ENCODE results near the gene AKNA.

DNA sequence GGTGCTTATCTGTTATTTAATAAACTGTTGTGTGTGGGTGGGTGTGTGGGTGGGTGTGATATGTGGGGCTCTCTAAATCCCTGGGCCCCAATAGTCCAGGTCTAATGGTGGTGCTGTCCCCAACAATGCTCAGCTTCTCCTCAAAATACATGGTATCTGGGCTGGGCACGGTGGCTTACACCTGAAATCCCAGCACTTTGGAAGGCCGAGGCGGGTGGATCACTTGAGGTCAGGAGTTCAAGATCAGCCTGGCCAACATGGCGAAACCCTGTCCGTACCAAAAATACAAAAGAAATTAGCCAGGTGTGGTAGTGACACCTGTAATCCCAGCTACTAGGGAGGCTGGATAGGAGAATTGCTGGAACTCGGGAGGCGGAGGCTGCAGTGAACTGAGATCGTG lies 69.4 kb downstream of the AKNA start:
- TF ChIP-seq CTCF (IDR thresholded peaks at IDR 0.05) = no peak
- TF ChIP-seq POLR2A (IDR thresholded peaks at IDR 0.05) = no peak
